ENCODE measurements around the gene DNAH2. TPM values are rescaled to one million over a fixed set of nuclear protein-coding genes. Genes with fewer than 3 reads are reported as not detected.
A peak's percentile ranks its signal among the peaks of the same experiment; 100 is the strongest.

Gene DNAH2
- total RNA-seq, 1 experiment from 2014 or later: not detected

- DNase-seq (ENCODE audit: low spot score): no peak
Observed at GRCh38 chr17:7719661-7720060, 2.1 kb downstream of the DNAH2 start.

GRCh38 chr17:7720125-7720524 lies 2.6 kb downstream of the DNAH2 start:
- no peak for DNase-seq (ENCODE audit: low spot score)

GRCh38 chr17:7721612-7722011 lies 4.1 kb downstream of the DNAH2 start:
- DNase-seq (ENCODE audit: low spot score): no peak

- no peak for DNase-seq (ENCODE audit: low spot score)
Observed at GRCh38 chr17:7727886-7728285, 10.3 kb downstream of the DNAH2 start.

- no peak for DNase-seq (ENCODE audit: low spot score)
Observed at GRCh38 chr17:7729816-7730215, 12.3 kb downstream of the DNAH2 start.

GRCh38 chr17:7732981-7733539 lies 15.5 kb downstream of the DNAH2 start:
- DNase-seq (ENCODE audit: low spot score): no peak

GRCh38 chr17:7737601-7738000 lies 20.1 kb downstream of the DNAH2 start:
- no peak for DNase-seq (ENCODE audit: low spot score)

GRCh38 chr17:7739746-7740145 lies 22.2 kb downstream of the DNAH2 start:
- DNase-seq (ENCODE audit: low spot score): no peak

- no peak for DNase-seq (ENCODE audit: low spot score)
Observed at GRCh38 chr17:7740481-7741001, 23.0 kb downstream of the DNAH2 start.

GRCh38 chr17:7742729-7743128 lies 25.2 kb downstream of the DNAH2 start:
- DNase-seq (ENCODE audit: low spot score): no peak

GRCh38 chr17:7744416-7744815 lies 26.9 kb downstream of the DNAH2 start:
- no peak for DNase-seq (ENCODE audit: low spot score)

- DNase-seq (ENCODE audit: low spot score): peak; percentile 13
Observed at GRCh38 chr17:7745748-7746470, 28.4 kb downstream of the DNAH2 start.

- DNase-seq (ENCODE audit: low spot score): no peak
Observed at GRCh38 chr17:7747635-7748071, 30.1 kb downstream of the DNAH2 start.

GRCh38 chr17:7748076-7748775 lies 30.7 kb downstream of the DNAH2 start:
- DNase-seq (ENCODE audit: low spot score): no peak

GRCh38 chr17:7750321-7750821 lies 32.8 kb downstream of the DNAH2 start:
- no peak for DNase-seq (ENCODE audit: low spot score)

- DNase-seq (ENCODE audit: low spot score): no peak
Observed at GRCh38 chr17:7754656-7755055, 37.1 kb downstream of the DNAH2 start.

- DNase-seq (ENCODE audit: low spot score): no peak
Observed at GRCh38 chr17:7755095-7755890, 37.7 kb downstream of the DNAH2 start.

GRCh38 chr17:7756968-7757367 lies 39.4 kb downstream of the DNAH2 start:
- no peak for DNase-seq (ENCODE audit: low spot score)

- DNase-seq (ENCODE audit: low spot score): no peak
Observed at GRCh38 chr17:7763919-7764318, 46.4 kb downstream of the DNAH2 start.

- no peak for DNase-seq (ENCODE audit: low spot score)
Observed at GRCh38 chr17:7767004-7767403, 49.5 kb downstream of the DNAH2 start.

- DNase-seq (ENCODE audit: low spot score): no peak
Observed at GRCh38 chr17:7767405-7768021, 50.0 kb downstream of the DNAH2 start.

Data from HT-29 (cell line).